Endodermal cell (in vitro differentiated cells): ENCODE data around the gene GJA10. TPM values are rescaled to one million over a fixed set of nuclear protein-coding genes. Genes with fewer than 3 reads are reported as not detected.

Experiments used
- DNase-seq: peaks from one replicate; pipeline ENCODE4 v3.0.0-alpha.2; 2017
- H3K27ac ChIP-seq: 2 replicates; pipeline ENCODE4 v1.5.1; 2013; ENCODE audit warnings: mild to moderate bottlenecking, low read depth, low read length, moderate library complexity
- H3K27me3 ChIP-seq: 2 replicates; pipeline ENCODE4 v1.6.1; 2013; ENCODE audit warnings: mild to moderate bottlenecking, low read length, moderate library complexity; ENCODE audit not compliant: insufficient read depth, control insufficient read depth, poor library complexity, severe bottlenecking
- H3K36me3 ChIP-seq: 2 replicates; pipeline ENCODE4 v1.7.0; 2013; ENCODE audit warnings: mild to moderate bottlenecking, low read length, moderate library complexity; ENCODE audit not compliant: control insufficient read depth, insufficient read depth
- H3K4me1 ChIP-seq: one replicate; pipeline ENCODE4 v1.7.0; 2013; ENCODE audit warnings: low read length; ENCODE audit not compliant: control insufficient read depth, insufficient read depth
- H3K4me3 ChIP-seq: 2 replicates; pipeline ENCODE4 v1.5.1; 2013; ENCODE audit warnings: mild to moderate bottlenecking, low read length, moderate library complexity
- H3K9ac ChIP-seq: 2 replicates; pipeline ENCODE4 v1.6.1; 2013; ENCODE audit warnings: mild to moderate bottlenecking, low read length, moderate library complexity; ENCODE audit not compliant: poor library complexity, severe bottlenecking; ENCODE audit errors: extremely low read depth
- H3K9me3 ChIP-seq: 2 replicates; pipeline ENCODE4 v1.6.1; 2013; ENCODE audit warnings: mild to moderate bottlenecking, low read length, moderate library complexity; ENCODE audit not compliant: control insufficient read depth
- H3K27ac Mint-ChIP-seq: 2 replicates; pipeline ENCODE4 v1.8.0; 2020; ENCODE audit warnings: mixed read lengths
- H3K27me3 Mint-ChIP-seq: 2 replicates; pipeline ENCODE4 v1.8.0; 2021; ENCODE audit warnings: mild to moderate bottlenecking, mixed read lengths; ENCODE audit not compliant: insufficient read depth
- H3K36me3 Mint-ChIP-seq: 2 replicates; pipeline ENCODE4 v1.8.0; 2020; ENCODE audit warnings: low read depth, mixed read lengths
- H3K4me1 Mint-ChIP-seq: 2 replicates; pipeline ENCODE4 v1.8.0; 2020; ENCODE audit warnings: mixed read lengths
- H3K4me3 Mint-ChIP-seq: 2 replicates; pipeline ENCODE4 v1.8.0; 2020; ENCODE audit warnings: mild to moderate bottlenecking, moderate library complexity, mixed read lengths
- H3K9me3 Mint-ChIP-seq: 2 replicates; pipeline ENCODE4 v1.8.0; 2020; ENCODE audit warnings: mild to moderate bottlenecking, mixed read lengths
- CTCF ChIP-seq: fragments of 200-600 bp; sonication (generic); conservative IDR thresholded peaks from 2 replicates; pipeline ENCODE4 v1.5.0; 2021; ENCODE audit warnings: antibody characterized with exemption, mild to moderate bottlenecking
- WGBS, 2 experiments: methylation state at CpG; one replicate each; pipeline versions ENCODE4 v1.1.5 to v1.1.7; 2013; ENCODE audit warnings: missing lambda C conversion rate in 2 of 2, mixed read lengths in 1 of 2; ENCODE audit not compliant: insufficient coverage in 1 of 2, insufficient read length in 1 of 2; 5-methylcytosine and 5-hydroxymethylcytosine counted together
- total RNA-seq, 2 donors: library from RNA; stranded (reverse); fragmentation: NEBNext Ultra II Directional in 1 of 2; extraction: Animal tissue kit (Norgen Biotek cat#: 25700) in 1 of 2; gene quantifications; 2 replicates in 1 of 2; 3 replicates in 1 of 2; pipeline ENCODE4 v1.2.1, GENCODE V29; 2021

GJA10 gene
- total RNA-seq, 2 donors from 2014 or later: 0.42 TPM; not detected in 1

DNA sequence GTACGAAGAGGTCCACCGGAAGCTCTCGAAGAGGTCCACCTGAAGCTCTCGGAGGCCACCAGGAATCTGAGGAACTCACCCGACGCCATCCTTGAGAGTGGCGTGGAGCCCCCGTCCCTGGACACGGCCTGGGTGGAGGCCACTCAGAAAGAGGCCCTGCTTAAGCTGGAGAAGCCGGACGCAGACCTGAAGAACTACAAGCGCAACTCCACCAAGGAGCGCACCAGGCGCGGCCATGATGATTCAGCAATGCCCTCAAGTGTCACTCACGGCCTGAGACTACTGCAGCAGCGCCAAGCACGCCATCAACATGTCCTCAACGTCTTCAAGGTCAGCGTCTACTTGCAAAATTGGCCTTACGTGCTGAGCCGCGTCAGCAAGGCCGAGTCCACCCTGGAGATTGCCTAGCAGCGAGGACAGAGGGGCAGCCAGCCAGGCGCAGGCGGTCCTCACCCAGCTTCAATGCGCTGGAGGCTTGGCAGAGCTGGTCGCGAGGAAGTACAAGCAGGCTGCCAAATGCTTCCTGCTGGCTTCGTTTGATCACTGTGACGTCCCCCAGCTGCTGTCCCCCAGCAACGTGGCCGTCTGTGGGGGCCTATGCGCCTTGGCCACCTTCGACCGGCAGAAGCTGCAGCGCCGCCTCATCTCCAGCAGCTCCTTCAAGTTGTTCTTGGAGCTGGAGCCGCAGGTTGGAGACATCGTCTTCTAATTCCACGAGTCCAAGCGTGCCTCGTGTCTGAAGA is 7.7 kb upstream of the GJA10 start:
- Histone ChIP-seq H3K36me3 (no peaks in the 10 kb centered on the region), H3K9me3 (no peaks in the 10 kb centered on the region), H3K4me1 (peaks cover 4% of the 10 kb centered on the region), H3K27ac (no peak overlapping the region), H3K27me3 (no peaks in the 10 kb centered on the region), H3K9ac (no peak overlapping the region), H3K4me3 (no peak overlapping the region)
- TF ChIP-seq CTCF: no peak
- Mint-ChIP-seq H3K36me3 (no peaks in the 10 kb centered on the region), H3K9me3 (no peaks in the 10 kb centered on the region), H3K27ac (no peak overlapping the region), H3K4me3 (no peak overlapping the region), H3K4me1 (peaks cover 12% of the 10 kb centered on the region), H3K27me3 (peaks cover 25% of the 10 kb centered on the region)
- 93 to 95% methylated on average over 40 to 44 of the region's 44 CpGs for WGBS, 2 experiments
- no peak for DNase-seq

DNA sequence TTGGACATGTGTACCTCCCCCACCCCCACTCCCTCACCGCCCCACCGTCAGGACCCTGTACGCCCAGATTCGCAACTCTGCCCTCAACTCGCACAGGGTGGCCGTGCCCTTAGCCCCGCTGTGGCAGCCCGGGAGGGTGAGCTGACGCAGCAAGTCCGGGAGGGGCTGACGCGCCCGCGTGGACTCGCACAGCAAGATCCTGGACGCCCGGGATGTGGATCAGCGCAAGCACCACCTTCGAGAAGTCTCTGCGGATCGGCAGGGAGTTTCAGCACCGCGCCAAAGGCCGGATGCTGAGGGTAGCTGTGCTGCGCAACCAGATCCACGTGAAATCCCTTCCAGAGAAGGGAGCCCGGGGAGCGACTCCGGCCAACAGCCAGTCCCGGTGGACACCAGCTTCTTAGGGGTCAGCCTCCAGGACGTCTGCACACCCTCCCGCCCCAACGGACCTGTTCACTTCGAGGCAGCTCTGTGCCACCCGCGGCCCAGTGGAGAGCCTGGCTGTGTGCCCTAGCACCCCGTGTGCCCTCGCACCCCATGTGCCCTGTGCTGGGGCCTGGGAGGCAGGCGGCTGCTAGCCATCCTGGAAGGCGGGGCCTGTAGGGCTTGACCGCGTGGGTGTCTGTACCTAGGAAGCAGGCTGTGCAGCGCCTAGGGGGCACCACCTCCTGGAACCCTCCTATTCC is 6.7 kb upstream of the GJA10 start:
- no peak overlapping the region for H3K9ac ChIP-seq
- H3K27ac ChIP-seq: no peak overlapping the region
- no peak overlapping the region for H3K27ac Mint-ChIP-seq
- no peaks in the 10 kb centered on the region for H3K36me3 ChIP-seq
- WGBS, 2 experiments: 90 to 93% methylated on average over 28 to 43 of the region's 43 CpGs
- no peaks in the 10 kb centered on the region for H3K27me3 ChIP-seq
- TF ChIP-seq CTCF: no peak
- H3K36me3 Mint-ChIP-seq: no peaks in the 10 kb centered on the region
- H3K27me3 Mint-ChIP-seq: peaks cover 25% of the 10 kb centered on the region
- H3K9me3 ChIP-seq: no peaks in the 10 kb centered on the region
- H3K4me3 ChIP-seq: no peak overlapping the region
- no peak overlapping the region for H3K4me3 Mint-ChIP-seq
- peaks cover 4% of the 10 kb centered on the region for H3K4me1 ChIP-seq
- DNase-seq: peak; percentile 60
- H3K4me1 Mint-ChIP-seq: peaks cover 15% of the 10 kb centered on the region
- H3K9me3 Mint-ChIP-seq: no peaks in the 10 kb centered on the region

DNA sequence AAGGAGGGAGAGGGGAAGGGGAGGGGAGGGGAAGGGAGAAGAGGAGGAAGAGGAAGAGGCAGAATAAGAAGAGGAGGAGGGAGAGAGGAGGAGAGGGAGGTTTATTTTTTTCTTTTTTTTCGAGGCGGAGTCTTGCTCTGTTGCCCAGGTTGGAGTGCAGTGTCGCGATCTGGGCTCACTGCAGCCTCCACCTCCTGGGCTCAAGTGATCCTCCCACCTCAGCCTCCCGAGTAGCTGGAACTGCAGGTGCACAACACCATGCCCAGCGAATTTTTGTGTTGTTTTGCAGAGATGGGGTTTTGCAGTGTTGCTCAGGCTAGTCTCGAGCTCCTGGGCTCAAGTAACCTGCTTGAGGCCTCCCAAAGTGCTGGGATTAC is 6.1 kb upstream of the GJA10 start:
- no peak for TF ChIP-seq CTCF
- DNase-seq: no peak
- Mint-ChIP-seq H3K27me3 (peaks cover 30% of the 10 kb centered on the region), H3K9me3 (no peaks in the 10 kb centered on the region), H3K4me3 (no peak overlapping the region), H3K4me1 (peaks cover 15% of the 10 kb centered on the region), H3K36me3 (no peaks in the 10 kb centered on the region), H3K27ac (no peak overlapping the region)
- Histone ChIP-seq H3K9ac (no peak overlapping the region), H3K9me3 (no peaks in the 10 kb centered on the region), H3K27me3 (no peaks in the 10 kb centered on the region), H3K27ac (no peak overlapping the region), H3K36me3 (no peaks in the 10 kb centered on the region), H3K4me3 (no peak overlapping the region), H3K4me1 (peaks cover 4% of the 10 kb centered on the region)
- WGBS, 2 experiments: 93 to 94% methylated on average over 5 to 7 of the region's 7 CpGs
